ENCODE results near the gene PRH2. TPM values are rescaled to one million over a fixed set of nuclear protein-coding genes. Genes with fewer than 3 reads are reported as not detected.

The PRH2 gene
- total RNA-seq, result not detected

GRCh38 chr12:10928746-10929286 is at the start of gene PRH2:
PRH2 (plus strand) TSS chr12:10929236; CDS start chr12:10929274, 38 bp downstream.
- no peak for FAIRE-seq
- DNase-seq (ENCODE audit: low spot score in 2 of 2), result no peak

DNA sequence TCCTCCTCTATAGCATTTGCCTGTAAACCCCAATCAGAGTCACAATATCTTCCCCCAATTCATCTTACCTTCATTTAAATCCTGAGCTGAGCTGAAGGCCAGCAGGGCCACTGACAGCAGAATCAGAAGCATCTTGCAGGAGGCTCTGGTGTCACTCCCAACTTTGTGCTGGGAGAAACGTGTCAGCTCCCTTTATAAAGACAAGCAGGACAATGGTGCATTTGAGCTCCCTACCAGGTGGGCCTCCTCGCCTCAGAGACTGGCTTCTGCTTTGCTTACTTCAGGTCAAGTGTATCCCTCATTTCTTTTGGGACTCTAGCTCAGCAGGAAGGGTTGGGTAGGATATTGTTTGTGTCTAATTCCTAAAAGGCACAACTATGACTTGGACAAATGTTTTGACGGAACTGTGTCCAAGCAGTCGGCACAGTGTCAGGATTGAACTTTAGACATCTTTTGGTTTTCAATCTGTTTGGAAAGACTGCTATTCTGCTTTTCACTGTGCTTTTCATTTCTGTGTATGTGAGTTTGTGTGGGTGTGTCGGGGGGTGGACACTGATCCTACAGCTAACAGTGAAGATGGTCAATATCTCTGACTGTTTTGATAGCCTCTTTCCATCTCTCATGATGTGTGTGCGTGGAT is 44.8 kb upstream of the PRH2 start, which contains the start of gene PRH1:
PRH1 (minus strand) TSS at position 170 of the 640 bp plus-strand sequence; CDS start at position 132, 38 bp downstream.
- FAIRE-seq (no peak), DNase-seq (ENCODE audit: low spot score in 2 of 2) (no peak)

DNA sequence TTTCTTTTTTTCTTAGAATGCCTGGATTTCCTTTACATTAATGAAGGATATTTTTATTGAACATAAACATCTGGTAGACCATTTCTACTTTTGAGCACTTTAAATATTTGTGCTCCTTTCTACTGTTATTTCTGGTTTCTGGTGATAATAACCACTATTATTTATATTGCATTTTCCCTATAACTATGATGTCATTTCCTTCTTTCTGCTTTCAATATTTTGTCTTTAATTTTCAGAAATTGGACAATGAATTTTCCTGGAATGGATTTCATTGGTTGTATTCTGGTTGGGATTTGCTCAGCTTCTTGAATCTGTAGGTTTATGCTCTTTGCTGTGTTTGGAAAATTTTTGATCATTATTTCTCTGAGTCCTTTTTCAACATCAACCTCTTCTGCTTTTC is 39.8 kb upstream of the PRH2 start:
- no peak for FAIRE-seq
- no peak for DNase-seq (ENCODE audit: low spot score in 2 of 2)

DNA sequence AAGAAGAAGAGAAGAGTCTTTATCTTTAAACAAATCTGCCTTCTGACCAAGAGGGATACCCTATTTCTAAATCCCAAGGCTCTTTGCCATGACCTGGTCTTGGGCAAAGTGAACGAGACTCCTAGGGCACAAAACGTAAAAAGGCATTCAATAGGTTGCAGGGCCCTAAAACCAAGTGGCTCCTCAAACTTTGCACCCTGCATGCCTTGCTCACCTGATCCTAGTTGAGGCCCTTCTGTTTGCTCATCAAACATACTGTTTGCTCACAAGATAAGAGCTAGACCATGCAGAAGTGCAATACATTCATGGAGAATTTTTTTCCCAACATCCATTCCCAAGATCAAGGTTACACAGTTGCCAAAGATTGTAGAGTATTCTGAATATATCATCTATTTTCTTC is 37.1 kb upstream of the PRH2 start:
- DNase-seq (ENCODE audit: low spot score in 2 of 2) (no peak), FAIRE-seq (no peak)

DNA sequence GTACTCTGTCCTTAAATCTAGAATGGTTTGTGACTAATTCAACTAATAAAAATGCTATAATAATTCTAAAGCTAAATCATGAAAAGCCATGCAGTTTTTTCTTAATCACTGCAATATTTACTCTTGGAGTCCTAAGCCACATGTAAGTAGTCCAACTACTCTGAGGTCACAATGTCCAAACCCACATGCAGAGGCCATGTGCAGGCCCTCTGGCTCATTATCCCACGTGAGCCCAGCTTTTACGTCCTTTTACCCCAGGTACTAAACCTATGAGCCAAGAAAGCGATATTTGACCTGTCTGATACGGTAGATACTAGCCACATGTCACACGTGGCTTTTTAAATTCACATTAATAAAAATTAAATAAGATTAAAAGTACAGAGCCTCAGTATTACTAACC is 32.2 kb upstream of the PRH2 start:
- DNase-seq (ENCODE audit: low spot score in 2 of 2) (no peak), FAIRE-seq (no peak)

- FAIRE-seq (no peak), DNase-seq (ENCODE audit: low spot score in 2 of 2) (no peak)
These were observed 28.5 kb upstream of the PRH2 start for GRCh38 chr12:10900530-10900929.

DNA sequence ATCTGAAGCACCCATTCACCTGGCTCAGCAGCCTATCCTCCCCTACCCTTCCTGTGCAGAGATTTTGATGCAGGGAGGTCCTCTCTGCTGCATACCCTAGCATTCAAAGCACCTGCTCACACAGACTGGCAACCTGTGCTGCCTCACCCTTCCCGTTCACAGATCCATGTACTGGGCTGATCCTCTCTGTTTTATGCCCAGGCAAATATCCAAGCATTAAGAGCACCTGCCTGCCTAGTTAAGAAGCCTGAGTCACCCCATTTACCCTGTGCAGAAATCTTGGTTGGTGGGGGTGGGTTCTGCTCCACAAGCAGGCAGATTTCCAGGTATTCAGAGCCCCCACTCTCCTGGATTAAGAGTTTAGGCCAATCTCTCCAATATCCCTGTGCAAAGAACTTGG is 28.1 kb upstream of the PRH2 start:
- FAIRE-seq (no peak), DNase-seq (ENCODE audit: low spot score in 2 of 2) (no peak)

DNA sequence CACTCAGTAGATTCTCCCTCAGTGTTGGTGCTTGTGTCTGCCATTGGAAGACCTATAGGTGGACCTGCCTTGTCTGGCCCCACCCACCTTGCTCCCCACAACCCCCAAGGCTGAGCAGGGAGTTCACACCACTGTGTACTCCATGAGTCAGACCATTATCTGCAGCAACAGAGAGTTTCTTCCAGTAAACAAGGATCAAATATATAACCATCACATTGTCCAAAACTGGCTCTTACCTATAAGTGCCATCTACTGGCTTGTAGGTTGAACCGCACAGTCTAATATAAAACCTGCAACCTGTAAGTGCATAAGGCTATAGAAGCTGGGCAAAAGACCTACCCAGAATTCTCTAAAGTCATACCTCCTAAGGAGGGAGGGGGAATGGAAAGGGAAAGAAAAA is 27.6 kb upstream of the PRH2 start:
- FAIRE-seq (no peak), DNase-seq (ENCODE audit: low spot score in 2 of 2) (no peak)

GRCh38 chr12:10904686-10905085 is 24.4 kb upstream of the PRH2 start:
- FAIRE-seq, result no peak

GRCh38 chr12:10909462-10909861 is 19.6 kb upstream of the PRH2 start, which contains the start of gene TAS2R13:
TAS2R13 (minus strand) TSS chr12:10909562; CDS start chr12:10909298, 264 bp downstream.
- no peak for FAIRE-seq

More at GRCh38 chr12:10904686-10905085, 24.4 kb upstream of the PRH2 start:
- no peak for DNase-seq (ENCODE audit: low spot score in 2 of 2)

DNA sequence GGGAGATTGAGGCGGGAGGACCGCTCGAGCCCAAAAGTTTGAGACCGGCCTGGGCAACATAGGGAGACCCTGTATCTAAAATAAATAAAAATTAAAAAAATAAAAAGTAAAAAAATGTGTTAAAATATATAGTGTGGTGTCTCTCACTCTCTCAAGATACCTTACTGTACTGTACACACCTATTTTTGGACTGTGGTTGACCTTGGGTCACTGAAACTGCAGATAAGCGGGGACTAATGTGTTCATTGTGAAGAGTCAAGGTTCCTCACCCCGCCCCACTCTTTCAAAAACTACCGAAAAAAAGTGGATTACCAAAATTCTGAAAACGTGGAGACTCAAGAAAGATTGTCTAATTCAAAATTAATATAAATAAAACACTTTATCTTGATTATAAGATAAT is 18.7 kb upstream of the PRH2 start:
- DNase-seq (ENCODE audit: low spot score in 2 of 2) (no peak), FAIRE-seq (no peak)

More at GRCh38 chr12:10909462-10909861, 19.6 kb upstream of the PRH2 start, which contains the start of gene TAS2R13:
- no peak for DNase-seq (ENCODE audit: low spot score in 2 of 2)

GRCh38 chr12:10919809-10920208 is 9.2 kb upstream of the PRH2 start:
- DNase-seq (ENCODE audit: low spot score in 2 of 2) (no peak), FAIRE-seq (no peak)

- DNase-seq (ENCODE audit: low spot score in 2 of 2), result no peak
- no peak for FAIRE-seq
These were observed 2.8 kb upstream of the PRH2 start for GRCh38 chr12:10926269-10926668.

- DNase-seq (ENCODE audit: low spot score in 2 of 2) (no peak), FAIRE-seq (no peak)
These were observed 7.5 kb downstream of the PRH2 start for GRCh38 chr12:10936506-10936905.

- FAIRE-seq (no peak), DNase-seq (ENCODE audit: low spot score in 2 of 2) (no peak)
These were observed 10.1 kb downstream of the PRH2 start, which contains the start of gene TAS2R14 for GRCh38 chr12:10939163-10939562. TAS2R14 (minus strand) TSS chr12:10939263; CDS start chr12:10939207, 56 bp downstream.

DNA sequence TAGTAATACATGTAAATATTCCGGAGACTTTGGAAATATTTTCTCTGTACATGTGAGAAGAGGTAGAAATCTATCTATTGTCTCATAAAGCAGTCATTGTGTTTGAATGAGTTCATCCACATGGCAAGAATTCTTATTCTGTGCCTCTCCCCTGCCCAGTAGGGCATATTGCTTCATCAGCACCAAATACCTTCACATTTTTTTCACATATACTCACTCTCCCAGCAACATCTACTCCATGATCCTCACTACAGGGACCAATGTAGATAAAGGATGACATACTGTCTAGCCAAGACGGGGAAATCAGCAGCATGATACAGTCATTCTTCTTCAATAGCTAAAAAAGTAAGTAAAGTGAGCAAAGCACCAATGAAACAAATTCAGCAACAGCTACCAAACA is 11.4 kb downstream of the PRH2 start:
- FAIRE-seq (no peak), DNase-seq (ENCODE audit: low spot score in 2 of 2) (no peak)

GRCh38 chr12:10941369-10941768 is 12.3 kb downstream of the PRH2 start:
- DNase-seq (ENCODE audit: low spot score in 2 of 2), result no peak
- FAIRE-seq, result peak; percentile 6

DNA sequence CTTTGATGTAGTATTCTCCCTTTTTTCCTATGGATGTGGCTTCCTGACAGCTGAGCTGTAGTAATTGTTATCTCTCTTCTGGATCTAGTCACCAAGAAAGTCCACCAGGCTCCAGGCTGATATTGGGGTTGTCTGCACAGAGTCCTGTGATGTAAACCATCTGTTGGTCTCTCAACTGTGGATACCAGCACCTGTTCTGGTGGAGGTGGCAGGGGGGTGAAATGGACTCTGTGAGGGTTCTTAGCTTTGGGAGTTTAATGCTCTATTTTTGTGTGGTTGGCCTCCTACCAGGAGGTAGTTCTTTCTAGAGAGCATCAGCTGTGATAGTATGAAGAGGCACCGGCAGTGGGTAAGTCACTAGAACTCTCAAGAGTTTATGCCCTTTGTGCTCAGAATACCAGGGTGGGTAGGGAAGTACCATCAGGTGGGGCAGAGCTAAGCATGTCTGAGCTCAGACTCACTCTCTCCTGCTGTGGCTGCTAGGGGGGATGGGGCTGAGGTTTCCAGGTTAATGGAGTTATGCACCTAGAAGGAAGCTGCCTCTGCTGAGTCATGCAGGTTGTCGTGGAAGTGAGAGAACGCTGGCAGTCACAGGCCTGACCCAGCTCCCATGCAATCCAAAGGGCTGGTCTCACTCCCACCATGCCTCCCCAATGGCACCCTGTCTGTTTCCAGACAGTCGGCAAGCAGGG is 13.0 kb downstream of the PRH2 start:
- no peak for DNase-seq (ENCODE audit: low spot score in 2 of 2)
- no peak for FAIRE-seq

DNA sequence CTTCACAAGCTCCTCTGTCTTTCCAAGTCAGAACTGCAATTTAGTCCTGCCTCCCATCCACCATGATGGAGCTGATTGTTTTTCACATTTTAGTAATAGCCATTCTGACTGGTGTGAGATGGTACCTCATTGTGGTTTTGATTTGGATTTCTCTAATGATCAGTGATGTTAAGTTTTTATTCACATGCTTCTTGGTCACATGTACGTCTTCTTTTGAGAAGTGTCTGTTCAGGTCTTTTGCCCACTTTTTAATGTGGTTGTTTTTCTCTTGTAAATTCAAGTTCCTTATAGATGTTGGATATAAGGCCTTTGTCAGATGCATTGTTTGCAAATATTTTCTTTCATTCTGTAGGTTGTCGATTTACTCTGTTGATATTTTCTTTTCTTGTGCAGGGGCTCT is 14.1 kb downstream of the PRH2 start:
- FAIRE-seq (no peak), DNase-seq (ENCODE audit: low spot score in 2 of 2) (no peak)

GRCh38 chr12:10952645-10953044 is 23.6 kb downstream of the PRH2 start:
- FAIRE-seq (no peak), DNase-seq (ENCODE audit: low spot score in 2 of 2) (no peak)

- no peak for FAIRE-seq
- DNase-seq (ENCODE audit: low spot score in 2 of 2), result no peak
These were observed 27.0 kb downstream of the PRH2 start for GRCh38 chr12:10956085-10956484.

DNA sequence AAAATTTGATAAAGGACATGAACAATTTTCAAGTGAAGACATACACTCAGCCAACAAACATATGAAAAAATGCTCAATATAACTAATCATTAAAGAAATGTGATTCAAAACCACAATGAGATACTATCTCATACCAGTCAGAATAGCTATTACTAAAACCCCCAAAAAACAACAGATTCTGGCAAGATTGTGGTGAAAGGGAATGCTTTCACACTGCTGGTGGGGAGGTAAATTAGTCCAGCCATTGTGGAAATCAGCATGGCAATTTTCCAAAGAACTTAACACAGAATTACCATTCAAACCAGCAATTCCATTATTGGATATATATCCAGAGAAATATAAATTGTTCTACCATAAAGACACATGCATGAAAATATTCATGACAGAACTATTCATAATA is 28.7 kb downstream of the PRH2 start:
- no peak for DNase-seq (ENCODE audit: low spot score in 2 of 2)
- no peak for FAIRE-seq
